Measurements from ENCODE around the gene TCF25. TPM values are rescaled to one million over a fixed set of nuclear protein-coding genes. Genes with fewer than 3 reads are reported as not detected.

Gene TCF25
- total and polyA plus RNA-seq, 2 experiments from 2014 or later: 95.4 to 143 TPM

- peak; percentile 5 for ATAC-seq
- H3K27me3 Mint-ChIP-seq (ENCODE audit: insufficient read depth, low read depth, poor library complexity): peaks cover 24% of the 10 kb centered on the region
Observed at GRCh38 chr16:89910717-89911354, 37.4 kb downstream of the TCF25 start.

GRCh38 chr16:89911375-89911774 is 38.0 kb downstream of the TCF25 start:
- Mint-ChIP-seq H3K27ac (no peak overlapping the region), H3K9me3 (peaks cover 24% of the 10 kb centered on the region), H3K4me3 (no peak overlapping the region; the same call in 2 of the 3 replicates), H3K36me3 (ENCODE audit: low read depth) (peaks cover 33% of the 10 kb centered on the region), H3K27me3 (ENCODE audit: insufficient read depth, low read depth, poor library complexity) (peaks cover 26% of the 10 kb centered on the region), H3K4me1 (0 out of 3 replicates have a peak, but pooled peaks cover 4% of the 10 kb centered on the region)
- DNase-seq (ENCODE audit: low spot score) (no peak), ATAC-seq (no peak)
- H3K9me2 ChIP-seq (ENCODE audit: insufficient read depth): no peaks in the 10 kb centered on the region
- H3K4me3 ChIP-seq: no peak overlapping the region
- H3K36me3 ChIP-seq (ENCODE audit: insufficient read depth): no peaks in the 10 kb centered on the region; the same call in 1 of the 2 replicates
- H3K4me1 ChIP-seq (ENCODE audit: insufficient read depth): 0 out of 2 replicates have a peak, but pooled peaks cover 4% of the 10 kb centered on the region
- H3K27ac ChIP-seq (ENCODE audit: low read depth): no peak overlapping the region
- no peaks in the 10 kb centered on the region for H3K79me2 ChIP-seq (replicated peaks; ENCODE audit: insufficient read depth)
- H2AFZ ChIP-seq: no peak overlapping the region
- no peaks in the 10 kb centered on the region for H3K27me3 ChIP-seq (ENCODE audit: insufficient read depth)
- no peaks in the 10 kb centered on the region for H4K20me1 ChIP-seq (replicated peaks; ENCODE audit: insufficient read depth)
- H3K4me2 ChIP-seq: no peak overlapping the region
- H3F3A ChIP-seq (replicated peaks; ENCODE audit: low read depth): peaks cover 19% of the 10 kb centered on the region; the same call in 1 of the 2 replicates
- TF ChIP-seq POLR2AphosphoS5 (IDR thresholded peaks at IDR 0.05; ENCODE audit: low read depth) (no peak), EZH2phosphoT487 (IDR thresholded peaks at IDR 0.05; ENCODE audit: unreplicated experiment) (no peak), NANOG (IDR thresholded peaks at IDR 0.05; ENCODE audit: borderline replicate concordance) (no peak)
- TF ChIP-seq, protein P1, sequence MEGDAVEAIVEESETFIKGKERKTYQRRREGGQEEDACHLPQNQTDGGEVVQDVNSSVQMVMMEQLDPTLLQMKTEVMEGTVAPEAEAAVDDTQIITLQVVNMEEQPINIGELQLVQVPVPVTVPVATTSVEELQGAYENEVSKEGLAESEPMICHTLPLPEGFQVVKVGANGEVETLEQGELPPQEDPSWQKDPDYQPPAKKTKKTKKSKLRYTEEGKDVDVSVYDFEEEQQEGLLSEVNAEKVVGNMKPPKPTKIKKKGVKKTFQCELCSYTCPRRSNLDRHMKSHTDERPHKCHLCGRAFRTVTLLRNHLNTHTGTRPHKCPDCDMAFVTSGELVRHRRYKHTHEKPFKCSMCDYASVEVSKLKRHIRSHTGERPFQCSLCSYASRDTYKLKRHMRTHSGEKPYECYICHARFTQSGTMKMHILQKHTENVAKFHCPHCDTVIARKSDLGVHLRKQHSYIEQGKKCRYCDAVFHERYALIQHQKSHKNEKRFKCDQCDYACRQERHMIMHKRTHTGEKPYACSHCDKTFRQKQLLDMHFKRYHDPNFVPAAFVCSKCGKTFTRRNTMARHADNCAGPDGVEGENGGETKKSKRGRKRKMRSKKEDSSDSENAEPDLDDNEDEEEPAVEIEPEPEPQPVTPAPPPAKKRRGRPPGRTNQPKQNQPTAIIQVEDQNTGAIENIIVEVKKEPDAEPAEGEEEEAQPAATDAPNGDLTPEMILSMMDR (conservative IDR thresholded peaks at IDR 0.05; ENCODE audit: low read depth in 2 of 2): no peak

More at GRCh38 chr16:89910717-89911354, 37.4 kb downstream of the TCF25 start:
- Histone ChIP-seq H2AFZ (no peak overlapping the region), H3K36me3 (ENCODE audit: insufficient read depth) (no peaks in the 10 kb centered on the region; the same call in 1 of the 2 replicates), H3K4me2 (no peak overlapping the region), H3K4me3 (no peak overlapping the region), H3F3A (replicated peaks; ENCODE audit: low read depth) (peaks cover 19% of the 10 kb centered on the region; the same call in 1 of the 2 replicates), H4K20me1 (replicated peaks; ENCODE audit: insufficient read depth) (no peaks in the 10 kb centered on the region), H3K27me3 (ENCODE audit: insufficient read depth) (no peaks in the 10 kb centered on the region), H3K9me2 (ENCODE audit: insufficient read depth) (no peaks in the 10 kb centered on the region), H3K79me2 (replicated peaks; ENCODE audit: insufficient read depth) (no peaks in the 10 kb centered on the region), H3K27ac (ENCODE audit: low read depth) (peak overlapping the region; percentile 55; the same call in 1 of the 2 replicates), H3K4me1 (ENCODE audit: insufficient read depth) (0 out of 2 replicates have a peak, but pooled peaks cover 4% of the 10 kb centered on the region)
- no peak for DNase-seq (ENCODE audit: low spot score)
- no peak overlapping the region for H3K27ac Mint-ChIP-seq
- TF ChIP-seq EZH2phosphoT487 (IDR thresholded peaks at IDR 0.05; ENCODE audit: unreplicated experiment) (no peak), ZNF331 (CRISPR knock-in tag; IDR thresholded peaks at IDR 0.05; ENCODE audit: low read depth) (no peak), CREB1 (CRISPR knock-in tag; IDR thresholded peaks at IDR 0.05; ENCODE audit: low read depth) (no peak), POLR2AphosphoS5 (IDR thresholded peaks at IDR 0.05; ENCODE audit: low read depth) (no peak), STAT1 (IDR thresholded peaks at IDR 0.05; ENCODE audit: unreplicated experiment) (no peak), JUNB (IDR thresholded peaks at IDR 0.05; ENCODE audit: unreplicated experiment) (no peak)
- TF ChIP-seq, protein P1 (conservative IDR thresholded peaks at IDR 0.05; ENCODE audit: low read depth in 2 of 2): no peak
- TF ChIP-seq, protein P2, sequence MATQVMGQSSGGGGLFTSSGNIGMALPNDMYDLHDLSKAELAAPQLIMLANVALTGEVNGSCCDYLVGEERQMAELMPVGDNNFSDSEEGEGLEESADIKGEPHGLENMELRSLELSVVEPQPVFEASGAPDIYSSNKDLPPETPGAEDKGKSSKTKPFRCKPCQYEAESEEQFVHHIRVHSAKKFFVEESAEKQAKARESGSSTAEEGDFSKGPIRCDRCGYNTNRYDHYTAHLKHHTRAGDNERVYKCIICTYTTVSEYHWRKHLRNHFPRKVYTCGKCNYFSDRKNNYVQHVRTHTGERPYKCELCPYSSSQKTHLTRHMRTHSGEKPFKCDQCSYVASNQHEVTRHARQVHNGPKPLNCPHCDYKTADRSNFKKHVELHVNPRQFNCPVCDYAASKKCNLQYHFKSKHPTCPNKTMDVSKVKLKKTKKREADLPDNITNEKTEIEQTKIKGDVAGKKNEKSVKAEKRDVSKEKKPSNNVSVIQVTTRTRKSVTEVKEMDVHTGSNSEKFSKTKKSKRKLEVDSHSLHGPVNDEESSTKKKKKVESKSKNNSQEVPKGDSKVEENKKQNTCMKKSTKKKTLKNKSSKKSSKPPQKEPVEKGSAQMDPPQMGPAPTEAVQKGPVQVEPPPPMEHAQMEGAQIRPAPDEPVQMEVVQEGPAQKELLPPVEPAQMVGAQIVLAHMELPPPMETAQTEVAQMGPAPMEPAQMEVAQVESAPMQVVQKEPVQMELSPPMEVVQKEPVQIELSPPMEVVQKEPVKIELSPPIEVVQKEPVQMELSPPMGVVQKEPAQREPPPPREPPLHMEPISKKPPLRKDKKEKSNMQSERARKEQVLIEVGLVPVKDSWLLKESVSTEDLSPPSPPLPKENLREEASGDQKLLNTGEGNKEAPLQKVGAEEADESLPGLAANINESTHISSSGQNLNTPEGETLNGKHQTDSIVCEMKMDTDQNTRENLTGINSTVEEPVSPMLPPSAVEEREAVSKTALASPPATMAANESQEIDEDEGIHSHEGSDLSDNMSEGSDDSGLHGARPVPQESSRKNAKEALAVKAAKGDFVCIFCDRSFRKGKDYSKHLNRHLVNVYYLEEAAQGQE (IDR thresholded peaks at IDR 0.05; ENCODE audit: unreplicated experiment): no peak
- H3K9me3 Mint-ChIP-seq: peaks cover 22% of the 10 kb centered on the region
- H3K4me1 Mint-ChIP-seq: 0 out of 3 replicates have a peak, but pooled peaks cover 4% of the 10 kb centered on the region
- H3K36me3 Mint-ChIP-seq (ENCODE audit: low read depth): peaks cover 38% of the 10 kb centered on the region
- H3K4me3 Mint-ChIP-seq: no peak overlapping the region

All from GM23338 (cell line).